22Rv1 (cell line): ENCODE results near the gene CD274.

Experiments
- CTCF ChIP-seq: fragments of 450-650 bp; IDR thresholded peaks from 2 replicates; pipeline ENCODE4 v1.5.1; 2017; ENCODE audit warnings: mild to moderate bottlenecking
- ZFX ChIP-seq: fragments of 450-650 bp; IDR thresholded peaks from 2 replicates; pipeline ENCODE4 v1.6.1; 2017; ENCODE audit warnings: antibody characterized with exemption, borderline replicate concordance

- no peak for TF ChIP-seq CTCF
- TF ChIP-seq ZFX: no peak
Observed at GRCh38 chr9:5408596-5408995, 41.7 kb upstream of the CD274 start.
